Brain microvascular endothelial cell (primary cell): ENCODE measurements around the gene CTF1.

ENCODE experiments used
- DNase-seq: peaks from one replicate; pipeline ENCODE4 v3.0.0-alpha.2; 2020
- H3K27ac ChIP-seq: fragments of 250-450 bp; sonication (Bioruptor Pico); 2 replicates; pipeline ENCODE4 v1.5.1; 2020; ENCODE audit warnings: mild to moderate bottlenecking, moderate library complexity
- H3K27me3 ChIP-seq: fragments of 250-450 bp; sonication (Bioruptor Pico); replicated peaks from 2 replicates; pipeline ENCODE4 v1.5.1; 2020; ENCODE audit warnings: mild to moderate bottlenecking
- H3K36me3 ChIP-seq: fragments of 250-450 bp; sonication (Bioruptor Pico); replicated peaks from 2 replicates; pipeline ENCODE4 v1.5.1; 2020; ENCODE audit warnings: mild to moderate bottlenecking
- H3K4me3 ChIP-seq: 2 replicates; pipeline ENCODE4 v1.5.1; 2011; ENCODE audit warnings: low read depth, mild to moderate bottlenecking, control low read depth, low read length, moderate library complexity
- in situ Hi-C: cut with HindIII; loops from 2 replicates; pipeline ENCODE4 v1.10.0; 2017; ENCODE audit warnings: low sequenced_read_pairs, low pct_ligation_motif_present
- TF ChIP-seq, protein P1 (sequence below): IDR thresholded peaks from 2 replicates; pipeline ENCODE4 v1.5.1; 2011; ENCODE audit warnings: low read depth, mild to moderate bottlenecking, moderate library complexity, low read length, control low read depth, inconsistent platforms; ENCODE audit errors: missing control alignments

CTF1 gene

DNA sequence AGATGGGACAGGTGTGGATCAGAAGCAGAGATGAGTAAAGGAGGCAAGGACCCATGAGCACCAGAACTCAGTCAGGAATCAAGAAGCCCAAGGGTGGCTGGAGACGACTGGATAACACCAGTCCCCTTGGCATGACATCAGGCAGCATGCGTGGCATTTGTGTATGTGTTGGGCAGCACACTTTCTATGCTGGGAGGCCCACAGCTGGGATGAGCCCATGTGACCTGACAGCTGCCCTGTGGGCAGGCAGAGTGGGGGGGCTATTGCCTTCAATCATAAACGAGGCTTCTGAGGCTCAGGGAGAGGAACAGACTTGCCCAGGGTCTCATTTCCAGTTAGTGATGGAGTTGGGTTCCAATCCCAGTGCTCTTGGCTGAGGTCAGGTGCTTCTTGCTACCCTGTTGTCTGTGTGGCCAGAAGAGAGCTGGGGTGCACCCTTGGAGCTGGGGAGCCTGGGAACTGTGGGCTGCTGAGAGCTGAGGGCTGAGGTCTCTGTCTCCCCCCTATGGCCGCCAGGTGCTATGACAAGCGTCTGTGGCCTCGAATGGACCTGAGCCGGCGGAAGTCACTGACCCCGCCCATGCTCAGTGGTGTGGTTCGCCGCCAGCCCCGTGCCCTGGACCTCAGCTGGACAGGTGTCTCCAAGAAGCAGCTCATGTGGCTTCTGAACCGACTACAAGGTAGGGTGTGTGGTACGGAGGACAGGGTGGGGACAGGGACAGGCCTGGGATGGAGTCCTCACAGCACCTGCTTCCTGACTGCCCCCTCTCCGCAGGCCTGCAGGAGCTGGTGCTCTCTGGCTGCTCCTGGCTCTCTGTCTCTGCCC lies 45.4 kb downstream of the CTF1 start:
- no peak overlapping the region for H3K27ac ChIP-seq
- H3K27me3 ChIP-seq: no peaks in the 10 kb centered on the region
- TF ChIP-seq, protein P1, sequence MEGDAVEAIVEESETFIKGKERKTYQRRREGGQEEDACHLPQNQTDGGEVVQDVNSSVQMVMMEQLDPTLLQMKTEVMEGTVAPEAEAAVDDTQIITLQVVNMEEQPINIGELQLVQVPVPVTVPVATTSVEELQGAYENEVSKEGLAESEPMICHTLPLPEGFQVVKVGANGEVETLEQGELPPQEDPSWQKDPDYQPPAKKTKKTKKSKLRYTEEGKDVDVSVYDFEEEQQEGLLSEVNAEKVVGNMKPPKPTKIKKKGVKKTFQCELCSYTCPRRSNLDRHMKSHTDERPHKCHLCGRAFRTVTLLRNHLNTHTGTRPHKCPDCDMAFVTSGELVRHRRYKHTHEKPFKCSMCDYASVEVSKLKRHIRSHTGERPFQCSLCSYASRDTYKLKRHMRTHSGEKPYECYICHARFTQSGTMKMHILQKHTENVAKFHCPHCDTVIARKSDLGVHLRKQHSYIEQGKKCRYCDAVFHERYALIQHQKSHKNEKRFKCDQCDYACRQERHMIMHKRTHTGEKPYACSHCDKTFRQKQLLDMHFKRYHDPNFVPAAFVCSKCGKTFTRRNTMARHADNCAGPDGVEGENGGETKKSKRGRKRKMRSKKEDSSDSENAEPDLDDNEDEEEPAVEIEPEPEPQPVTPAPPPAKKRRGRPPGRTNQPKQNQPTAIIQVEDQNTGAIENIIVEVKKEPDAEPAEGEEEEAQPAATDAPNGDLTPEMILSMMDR: peak; percentile 95
- in situ Hi-C loops: loop anchor here (25.0 kb wide), 1 partner anchor 520 kb away; the partner anchor contains the start of genes ARMC5 and TGFB1I1
- H3K36me3 ChIP-seq: peaks cover 32% of the 10 kb centered on the region
- peak; percentile 70 for DNase-seq
- H3K4me3 ChIP-seq: no peak overlapping the region

DNA sequence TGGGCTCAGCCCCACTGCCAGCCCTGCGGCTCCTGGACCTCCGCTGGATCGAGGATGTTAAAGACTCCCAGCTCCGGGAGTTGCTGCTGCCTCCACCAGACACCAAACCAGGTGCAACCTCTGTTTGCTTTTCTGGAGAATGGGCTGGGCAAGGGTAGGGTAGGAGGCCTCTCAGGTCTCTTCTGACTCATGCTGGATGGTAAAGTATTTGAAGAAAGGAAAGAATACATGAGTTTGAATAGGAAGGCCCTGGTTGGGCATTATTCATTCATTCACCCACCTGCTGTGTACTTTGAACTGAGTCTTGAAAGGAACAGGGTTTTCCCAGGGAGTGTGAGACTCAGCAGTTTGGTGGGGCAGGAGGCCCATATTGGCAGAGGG lies 46.0 kb downstream of the CTF1 start:
- in situ Hi-C loops: loop anchor here (25.0 kb wide), 1 partner anchor 520 kb away; the partner anchor contains the start of genes ARMC5 and TGFB1I1
- Histone ChIP-seq H3K4me3 (no peak overlapping the region), H3K27me3 (no peaks in the 10 kb centered on the region), H3K27ac (no peak overlapping the region), H3K36me3 (peaks cover 27% of the 10 kb centered on the region)
- TF ChIP-seq, protein P1: no peak
- no peak for DNase-seq

DNA sequence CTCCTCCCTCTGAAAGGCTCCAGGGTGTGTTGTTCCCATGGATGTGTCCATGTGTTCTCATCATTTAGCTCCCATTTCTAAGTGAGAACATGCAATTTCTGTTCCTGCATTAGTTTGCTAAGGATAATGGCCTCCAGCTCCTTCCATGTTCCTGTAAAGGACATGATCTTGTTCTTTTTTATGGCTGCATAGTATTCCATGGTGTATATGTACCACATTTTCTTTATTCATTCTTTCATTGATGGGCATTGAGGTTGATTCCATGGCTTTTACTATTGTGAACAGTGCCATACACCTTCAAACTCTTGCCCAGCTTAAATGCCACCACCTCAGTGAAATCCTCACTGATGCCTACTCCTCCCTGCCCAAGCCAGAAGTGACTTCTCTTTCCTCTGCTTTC lies 47.9 kb downstream of the CTF1 start:
- in situ Hi-C loops: loop anchor here (25.0 kb wide), 1 partner anchor 518 kb away; the partner anchor contains the start of genes ARMC5 and TGFB1I1
- DNase-seq: no peak
- Histone ChIP-seq H3K27ac (no peak overlapping the region), H3K27me3 (no peaks in the 10 kb centered on the region), H3K36me3 (peaks cover 27% of the 10 kb centered on the region), H3K4me3 (no peak overlapping the region)
- TF ChIP-seq, protein P1: no peak

DNA sequence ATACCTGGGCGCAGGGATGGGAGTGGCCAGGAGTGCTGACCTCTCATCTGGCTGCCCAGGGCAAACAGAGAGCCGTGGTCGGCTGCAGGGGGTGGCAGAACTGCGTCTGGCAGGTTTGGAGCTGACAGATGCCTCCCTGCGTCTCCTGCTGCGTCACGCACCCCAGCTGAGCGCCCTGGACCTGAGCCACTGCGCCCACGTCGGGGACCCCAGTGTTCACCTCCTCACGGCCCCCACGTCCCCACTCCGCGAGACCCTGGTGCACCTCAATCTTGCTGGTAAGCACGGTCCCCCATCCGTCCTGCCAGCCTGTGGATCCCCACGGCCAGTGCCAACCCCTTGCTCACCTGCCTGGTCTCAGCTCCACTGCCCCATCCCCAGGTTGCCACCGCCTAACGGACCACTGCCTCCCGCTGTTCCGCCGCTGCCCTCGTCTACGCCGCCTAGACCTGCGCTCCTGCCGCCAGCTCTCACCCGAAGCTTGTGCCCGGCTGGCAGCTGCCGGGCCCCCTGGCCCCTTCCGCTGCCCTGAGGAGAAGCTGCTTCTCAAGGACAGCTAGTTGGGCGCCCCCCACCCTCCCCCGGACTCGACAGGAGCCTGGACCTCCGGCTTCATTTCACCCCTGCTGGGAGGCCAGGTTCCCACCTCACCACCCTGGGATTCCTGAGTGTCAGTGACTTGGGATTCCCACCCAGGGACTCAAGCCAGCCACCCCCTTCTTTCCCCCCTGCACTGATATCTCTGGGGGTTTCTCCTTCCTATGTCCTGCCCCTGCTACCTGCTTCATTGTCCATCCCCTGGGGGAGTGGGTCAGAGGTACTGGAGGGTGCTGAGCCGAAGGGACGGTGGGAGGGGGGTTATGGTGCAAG lies 50.5 kb downstream of the CTF1 start:
- no peak overlapping the region for H3K27ac ChIP-seq
- H3K27me3 ChIP-seq: no peaks in the 10 kb centered on the region
- H3K4me3 ChIP-seq: no peak overlapping the region
- TF ChIP-seq, protein P1: no peak
- no peak for DNase-seq
- in situ Hi-C loops: loop anchor here (25.0 kb wide), 1 partner anchor 515 kb away; the partner anchor contains the start of genes ARMC5 and TGFB1I1
- peaks cover 20% of the 10 kb centered on the region for H3K36me3 ChIP-seq

DNA sequence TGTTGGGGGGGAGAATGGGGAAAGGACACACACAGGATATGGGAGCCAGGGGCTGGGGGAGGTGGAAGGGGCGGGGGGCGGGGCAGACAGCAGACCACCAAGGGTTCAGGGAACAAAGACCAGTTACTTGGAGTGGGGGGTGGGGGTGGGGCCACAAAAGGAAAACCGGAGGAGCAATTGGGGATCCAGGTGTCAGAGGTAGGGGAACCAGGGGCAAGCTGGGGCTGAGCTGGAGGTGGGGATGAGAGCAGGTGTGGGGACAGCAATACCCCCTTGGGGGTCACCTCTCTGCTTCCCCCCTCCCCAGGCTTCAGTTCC lies 51.1 kb downstream of the CTF1 start:
- H3K27me3 ChIP-seq: no peaks in the 10 kb centered on the region
- DNase-seq: no peak

More for the DNA sequence above, 51.1 kb downstream of the CTF1 start:
- Histone ChIP-seq H3K36me3 (peaks cover 15% of the 10 kb centered on the region), H3K4me3 (no peak overlapping the region), H3K27ac (no peak overlapping the region)
- in situ Hi-C loops: loop anchor here (25.0 kb wide), 1 partner anchor 515 kb away; the partner anchor contains the start of genes ARMC5 and TGFB1I1
- TF ChIP-seq, protein P1: no peak
